HG02678 (cell line): ENCODE data around the gene ABCF2.

Experiments used
- ATAC-seq: cut with Tn5 transposase; IDR thresholded peaks from one replicate; pipeline ENCODE4 v1.9.1; 2021; ENCODE audit warnings: mild to moderate bottlenecking, moderate library complexity; ENCODE audit not compliant: unreplicated experiment

ABCF2 gene

GRCh38 chr7:151175047-151175792, 51.8 kb downstream of the ABCF2 start:
- no peak for ATAC-seq

GRCh38 chr7:151174246-151175046, 52.6 kb downstream of the ABCF2 start:
- ATAC-seq, result no peak

- ATAC-seq, result no peak
These were observed 53.4 kb downstream of the ABCF2 start for GRCh38 chr7:151173386-151174245.

GRCh38 chr7:151172273-151173141, 54.5 kb downstream of the ABCF2 start:
- peak; percentile 78 for ATAC-seq

- ATAC-seq, result no peak
These were observed 58.2 kb downstream of the ABCF2 start for GRCh38 chr7:151168787-151169162.

GRCh38 chr7:151168003-151168786, 58.8 kb downstream of the ABCF2 start:
- ATAC-seq, result no peak

- no peak for ATAC-seq
These were observed 59.6 kb downstream of the ABCF2 start, which contains the start of gene GBX1 for GRCh38 chr7:151167197-151167961. TSS of gene GBX1 (minus strand) at chr7:151167694. CDS start at chr7:151167548, 146 bp downstream.

- no peak for ATAC-seq
These were observed 60.3 kb downstream of the ABCF2 start for GRCh38 chr7:151166629-151167196.
